BE2C (cell line): ENCODE results near the gene INHBE.

Experiments used
- DNase-seq: peaks from one replicate; pipeline ENCODE4 v3.0.0-alpha.2; 2020
- H3K27me3 ChIP-seq: fragments of 250-450 bp; sonication (Bioruptor Pico); 2 replicates; pipeline ENCODE4 v1.5.1; 2020; ENCODE audit warnings: mild to moderate bottlenecking
- H3K36me3 ChIP-seq: fragments of 250-450 bp; sonication (Bioruptor Pico); 2 replicates; pipeline ENCODE4 v1.5.1; 2020; ENCODE audit warnings: mild to moderate bottlenecking
- H3K4me1 ChIP-seq: fragments of 250-450 bp; sonication (Bioruptor Pico); 2 replicates; pipeline ENCODE4 v1.5.1; 2020
- H3K4me3 ChIP-seq: 2 replicates; pipeline ENCODE4 v1.5.1; 2011; ENCODE audit warnings: low read depth, low read length
- H3K9me3 ChIP-seq: fragments of 250-450 bp; sonication (Bioruptor Pico); 2 replicates; pipeline ENCODE4 v1.5.1; 2020
- CTCF ChIP-seq: IDR thresholded peaks from 2 replicates; pipeline ENCODE4 v1.5.1; 2012; ENCODE audit warnings: mild to moderate bottlenecking, low read depth, low read length

INHBE gene

GRCh38 chr12:57483466-57483865, 28.4 kb downstream of the INHBE start:
- H3K9me3 ChIP-seq, result no peaks in the 10 kb centered on the region; the same call in 1 of the 2 replicates
- TF ChIP-seq CTCF, result no peak
- DNase-seq, result no peak
- peaks cover 4% of the 10 kb centered on the region; the same call in 1 of the 2 replicates for H3K36me3 ChIP-seq
- H3K4me1 ChIP-seq, result no peaks in the 10 kb centered on the region
- no peak overlapping the region for H3K4me3 ChIP-seq
- H3K27me3 ChIP-seq, result peaks cover 48% of the 10 kb centered on the region

- no peak for DNase-seq
- no peaks in the 10 kb centered on the region; the same call in 1 of the 2 replicates for H3K9me3 ChIP-seq
- peaks cover 25% of the 10 kb centered on the region for H3K27me3 ChIP-seq
- H3K4me3 ChIP-seq, result no peak overlapping the region
- H3K4me1 ChIP-seq, result no peaks in the 10 kb centered on the region
- H3K36me3 ChIP-seq, result peaks cover 20% of the 10 kb centered on the region
- no peak for TF ChIP-seq CTCF
These were observed 30.6 kb downstream of the INHBE start for GRCh38 chr12:57485695-57486094.

- H3K36me3 ChIP-seq, result peaks cover 35% of the 10 kb centered on the region
- peak overlapping the region; percentile 90; the same call in 1 of the 2 replicates for H3K4me3 ChIP-seq
- no peaks in the 10 kb centered on the region for H3K9me3 ChIP-seq
- H3K4me1 ChIP-seq, result no peaks in the 10 kb centered on the region
- TF ChIP-seq CTCF, result no peak
- H3K27me3 ChIP-seq, result peaks cover 11% of the 10 kb centered on the region; the same call in 1 of the 2 replicates
- DNase-seq, result no peak
These were observed 32.0 kb downstream of the INHBE start for GRCh38 chr12:57487055-57487596.

DNA sequence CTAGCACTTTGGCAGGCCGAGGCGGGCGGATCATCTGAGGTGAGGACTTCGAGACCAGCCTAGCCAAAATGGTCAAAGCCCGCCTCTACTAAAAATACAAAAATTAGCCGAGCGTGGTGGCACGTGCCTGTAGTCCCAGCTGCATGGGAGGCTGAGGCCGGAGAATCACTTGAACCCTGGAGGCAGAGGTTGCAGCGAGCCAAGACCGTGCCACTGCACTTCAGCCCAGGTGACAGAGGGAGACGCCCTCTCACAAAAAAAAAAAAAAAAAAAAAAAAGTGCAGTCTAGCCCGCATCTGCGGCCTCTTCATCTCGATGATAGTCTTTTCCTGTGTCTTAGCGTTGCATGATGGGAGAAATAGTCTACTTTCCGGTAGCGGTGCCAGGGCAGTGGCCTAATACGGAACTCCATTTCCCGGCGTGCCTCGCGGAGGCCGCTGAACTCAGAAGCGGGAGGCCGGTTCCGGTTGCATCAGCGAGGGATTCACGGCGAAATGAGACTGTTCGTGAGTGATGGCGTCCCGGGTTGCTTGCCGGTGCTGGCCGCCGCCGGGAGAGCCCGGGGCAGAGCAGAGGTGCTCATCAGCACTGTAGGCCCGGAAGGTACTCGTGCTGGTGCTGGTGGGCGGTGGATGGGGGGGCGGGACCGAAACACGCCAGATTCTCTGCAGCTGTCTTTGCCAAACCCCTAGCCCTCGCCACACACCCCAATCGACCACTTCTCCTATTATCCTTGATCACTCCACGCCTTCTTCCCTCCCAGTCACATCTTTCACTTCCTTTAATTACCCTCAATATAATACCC, 32.7 kb downstream of the INHBE start, which contains the start of gene MARS1:
TSS of gene MARS1 (plus strand) at position 472 of the 805 bp plus-strand sequence. CDS start at position 495, 23 bp downstream.
- Histone ChIP-seq H3K36me3 (peaks cover 41% of the 10 kb centered on the region), H3K4me1 (no peaks in the 10 kb centered on the region), H3K27me3 (peaks cover 7% of the 10 kb centered on the region; the same call in 1 of the 2 replicates), H3K4me3 (peak within 1 kb of the TSS; percentile 90), H3K9me3 (no peaks in the 10 kb centered on the region)
- TF ChIP-seq CTCF, result no peak
- peak; percentile 94 for DNase-seq

GRCh38 chr12:57488402-57489156, 33.5 kb downstream of the INHBE start:
- H3K4me1 ChIP-seq, result no peaks in the 10 kb centered on the region
- TF ChIP-seq CTCF, result no peak
- no peak for DNase-seq
- no peaks in the 10 kb centered on the region for H3K27me3 ChIP-seq
- peaks cover 44% of the 10 kb centered on the region for H3K36me3 ChIP-seq
- peak overlapping the region; percentile 90 for H3K4me3 ChIP-seq
- H3K9me3 ChIP-seq, result no peaks in the 10 kb centered on the region
